Hepatocyte (in vitro differentiated cells): Measurements from ENCODE around the gene PRPS1L1. TPM values are rescaled to one million over a fixed set of nuclear protein-coding genes. Genes with fewer than 3 reads are reported as not detected.

Source experiments
- DNase-seq: peaks from one replicate; pipeline ENCODE4 v3.0.0-alpha.2; 2016; ENCODE audit warnings: low spot score
- H2AFZ ChIP-seq: fragments of 200-600 bp; sonication (generic); 2 replicates; pipeline ENCODE4 v1.6.0; 2016; ENCODE audit warnings: antibody characterized with exemption, mild to moderate bottlenecking
- H3K27ac ChIP-seq: fragments of 200-600 bp; sonication (generic); 2 replicates; pipeline ENCODE4 v1.5.1; 2016; ENCODE audit warnings: mild to moderate bottlenecking
- H3K27me3 ChIP-seq: fragments of 200-600 bp; sonication (generic); 2 replicates; pipeline ENCODE4 v1.6.1; 2016
- H3K36me3 ChIP-seq: fragments of 200-600 bp; sonication (generic); replicated peaks from 2 replicates; pipeline ENCODE4 v1.5.1; 2016; ENCODE audit warnings: low read depth; ENCODE audit not compliant: insufficient read depth
- H3K4me1 ChIP-seq: fragments of 200-600 bp; sonication (generic); 2 replicates; pipeline ENCODE4 v1.5.1; 2016; ENCODE audit warnings: mild to moderate bottlenecking, moderate library complexity; ENCODE audit not compliant: insufficient read depth
- H3K4me2 ChIP-seq: fragments of 200-600 bp; sonication (generic); 2 replicates; pipeline ENCODE4 v1.6.0; 2016
- H3K4me3 ChIP-seq: fragments of 200-600 bp; sonication (generic); 2 replicates; pipeline ENCODE4 v1.5.1; 2016; ENCODE audit warnings: mild to moderate bottlenecking
- H3K79me2 ChIP-seq: fragments of 200-600 bp; sonication (generic); 2 replicates; pipeline ENCODE4 v1.6.0; 2017; ENCODE audit warnings: mild to moderate bottlenecking
- H3K9me2 ChIP-seq: fragments of 200-600 bp; sonication (generic); replicated peaks from 2 replicates; pipeline ENCODE4 v1.6.0; 2017; ENCODE audit warnings: mild to moderate bottlenecking; ENCODE audit not compliant: insufficient read depth
- H3K9me3 ChIP-seq: fragments of 200-600 bp; sonication (generic); 2 replicates; pipeline ENCODE4 v1.5.1; 2016; ENCODE audit warnings: low read depth, mild to moderate bottlenecking
- H4K20me1 ChIP-seq: fragments of 200-600 bp; sonication (generic); 2 replicates; pipeline ENCODE4 v1.6.0; 2016; ENCODE audit warnings: mild to moderate bottlenecking; ENCODE audit not compliant: insufficient read depth, poor library complexity, severe bottlenecking
- EZH2 ChIP-seq: fragments of 200-600 bp; sonication (generic); IDR thresholded peaks from 2 replicates; pipeline ENCODE4 v1.6.1; 2016; ENCODE audit warnings: antibody characterized with exemption, mild to moderate bottlenecking, borderline replicate concordance
- EZH2phosphoT487 ChIP-seq: fragments of 200-600 bp; sonication (generic); IDR thresholded peaks from one replicate; pipeline ENCODE4 v1.6.1; 2018; ENCODE audit warnings: antibody characterized with exemption, mild to moderate bottlenecking, low read depth, moderate library complexity; ENCODE audit not compliant: unreplicated experiment, severe bottlenecking
- WGBS: methylation state at CpG from one replicate; pipeline ENCODE4 v1.1.6; 2016; ENCODE audit warnings: low lambda C conversion rate; ENCODE audit errors: missing lambda C conversion rate; 5-methylcytosine and 5-hydroxymethylcytosine counted together
- polyA plus RNA-seq: library from polyadenylated mRNA; unstranded; fragments of >200 nt; fragmentation: Nextera tagmentation; extraction: Ambion mirVana; gene quantifications from 2 replicates; pipeline ENCODE4 v1.2.1, GENCODE V29; 2016
- total RNA-seq: library from RNA; depleted of rRNA; stranded (reverse); fragments of >200 nt; gene quantifications from 2 replicates; pipeline ENCODE4 v1.2.3, GENCODE V29; 2014
- TF ChIP-seq, protein P1 (sequence below): fragments of 200-600 bp; sonication (generic); IDR thresholded peaks from 2 replicates; pipeline ENCODE4 v1.5.1; 2016; ENCODE audit warnings: antibody characterized with exemption, mild to moderate bottlenecking; ENCODE audit not compliant: poor library complexity

Gene PRPS1L1
- total and polyA plus RNA-seq, 2 experiments from 2014 or later: not detected

GRCh38 chr7:17991866-17992648, 35.6 kb downstream of the PRPS1L1 start:
- H3K27me3 ChIP-seq: no peaks in the 10 kb centered on the region
- H4K20me1 ChIP-seq: no peaks in the 10 kb centered on the region
- no peaks in the 10 kb centered on the region for H3K9me3 ChIP-seq
- H3K4me1 ChIP-seq: no peaks in the 10 kb centered on the region
- H3K4me3 ChIP-seq: no peak overlapping the region
- H3K79me2 ChIP-seq: no peaks in the 10 kb centered on the region
- DNase-seq: no peak
- no peak overlapping the region for H2AFZ ChIP-seq
- no peaks in the 10 kb centered on the region for H3K9me2 ChIP-seq
- no peaks in the 10 kb centered on the region for H3K36me3 ChIP-seq
- H3K4me2 ChIP-seq: no peak overlapping the region
- TF ChIP-seq, protein P1, sequence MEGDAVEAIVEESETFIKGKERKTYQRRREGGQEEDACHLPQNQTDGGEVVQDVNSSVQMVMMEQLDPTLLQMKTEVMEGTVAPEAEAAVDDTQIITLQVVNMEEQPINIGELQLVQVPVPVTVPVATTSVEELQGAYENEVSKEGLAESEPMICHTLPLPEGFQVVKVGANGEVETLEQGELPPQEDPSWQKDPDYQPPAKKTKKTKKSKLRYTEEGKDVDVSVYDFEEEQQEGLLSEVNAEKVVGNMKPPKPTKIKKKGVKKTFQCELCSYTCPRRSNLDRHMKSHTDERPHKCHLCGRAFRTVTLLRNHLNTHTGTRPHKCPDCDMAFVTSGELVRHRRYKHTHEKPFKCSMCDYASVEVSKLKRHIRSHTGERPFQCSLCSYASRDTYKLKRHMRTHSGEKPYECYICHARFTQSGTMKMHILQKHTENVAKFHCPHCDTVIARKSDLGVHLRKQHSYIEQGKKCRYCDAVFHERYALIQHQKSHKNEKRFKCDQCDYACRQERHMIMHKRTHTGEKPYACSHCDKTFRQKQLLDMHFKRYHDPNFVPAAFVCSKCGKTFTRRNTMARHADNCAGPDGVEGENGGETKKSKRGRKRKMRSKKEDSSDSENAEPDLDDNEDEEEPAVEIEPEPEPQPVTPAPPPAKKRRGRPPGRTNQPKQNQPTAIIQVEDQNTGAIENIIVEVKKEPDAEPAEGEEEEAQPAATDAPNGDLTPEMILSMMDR: peak; percentile 37
- no peak for TF ChIP-seq EZH2phosphoT487
- no peak overlapping the region for H3K27ac ChIP-seq
- WGBS: 52% methylated on average over 13 of the region's 13 CpGs

- no peaks in the 10 kb centered on the region for H3K9me3 ChIP-seq
- H3K79me2 ChIP-seq: no peaks in the 10 kb centered on the region
- no peak overlapping the region for H2AFZ ChIP-seq
- no peak overlapping the region for H3K4me3 ChIP-seq
- no peak for TF ChIP-seq EZH2
- TF ChIP-seq EZH2phosphoT487: no peak
- TF ChIP-seq, protein P1: no peak
- no peak for DNase-seq
- H3K4me2 ChIP-seq: no peak overlapping the region
- WGBS: 92% methylated on average over 3 of the region's 3 CpGs
- H3K27me3 ChIP-seq: no peaks in the 10 kb centered on the region
- H3K4me1 ChIP-seq: no peaks in the 10 kb centered on the region
- no peaks in the 10 kb centered on the region for H3K9me2 ChIP-seq
- no peak overlapping the region for H3K27ac ChIP-seq
- H4K20me1 ChIP-seq: no peaks in the 10 kb centered on the region
- H3K36me3 ChIP-seq: no peaks in the 10 kb centered on the region
Observed at GRCh38 chr7:17990761-17991160, 36.9 kb downstream of the PRPS1L1 start.

- H3K9me3 ChIP-seq: no peaks in the 10 kb centered on the region
- H2AFZ ChIP-seq: no peak overlapping the region
- H3K9me2 ChIP-seq: no peaks in the 10 kb centered on the region
- H3K4me3 ChIP-seq: no peak overlapping the region
- H3K4me1 ChIP-seq: peaks cover 3% of the 10 kb centered on the region
- no peaks in the 10 kb centered on the region for H4K20me1 ChIP-seq
- H3K79me2 ChIP-seq: no peaks in the 10 kb centered on the region
- H3K4me2 ChIP-seq: no peak overlapping the region
- no peak overlapping the region for H3K27ac ChIP-seq
- WGBS: 92% methylated on average over 5 of the region's 5 CpGs
- no peaks in the 10 kb centered on the region for H3K36me3 ChIP-seq
- no peaks in the 10 kb centered on the region for H3K27me3 ChIP-seq
- no peak for TF ChIP-seq EZH2
- no peak for DNase-seq
Observed at GRCh38 chr7:17989546-17989945, 38.1 kb downstream of the PRPS1L1 start.

DNA sequence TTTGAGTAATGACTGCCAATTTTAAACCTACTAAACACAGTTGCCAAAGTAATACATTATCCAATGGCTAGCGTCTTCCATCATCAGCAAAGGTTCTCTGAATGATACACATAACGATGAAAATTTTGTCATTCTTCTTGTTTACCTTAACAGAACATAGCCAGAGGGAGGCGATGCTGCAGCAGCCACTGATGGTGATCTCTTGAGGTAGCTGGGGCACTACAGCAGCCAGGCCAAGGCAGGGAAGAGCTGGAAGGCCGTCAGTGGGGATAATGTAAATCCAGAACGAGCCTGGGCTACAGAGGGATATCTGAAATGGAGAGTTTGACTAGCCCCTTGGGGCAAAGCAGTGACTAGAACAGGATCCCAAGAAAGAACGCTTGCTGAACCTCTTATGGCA, 38.8 kb downstream of the PRPS1L1 start:
- Histone ChIP-seq H2AFZ (no peak overlapping the region), H3K36me3 (no peaks in the 10 kb centered on the region), H4K20me1 (no peaks in the 10 kb centered on the region), H3K4me3 (no peak overlapping the region), H3K9me3 (no peaks in the 10 kb centered on the region), H3K9me2 (no peaks in the 10 kb centered on the region), H3K79me2 (no peaks in the 10 kb centered on the region), H3K4me1 (peaks cover 7% of the 10 kb centered on the region), H3K4me2 (no peak overlapping the region), H3K27me3 (no peaks in the 10 kb centered on the region), H3K27ac (no peak overlapping the region)
- TF ChIP-seq, protein P1: no peak
- TF ChIP-seq EZH2 (no peak), EZH2phosphoT487 (no peak)
- DNase-seq: no peak
- WGBS: 96% methylated on average over 6 of the region's 6 CpGs
